LNCAP (cell line): Measurements from ENCODE around the gene HMGB4.

ENCODE experiments used
- TF ChIP-seq, protein P1 (sequence below): fragments of 450-650 bp; IDR thresholded peaks from 2 replicates; pipeline ENCODE4 v1.5.1; 2017; ENCODE audit warnings: mild to moderate bottlenecking

The HMGB4 gene

DNA sequence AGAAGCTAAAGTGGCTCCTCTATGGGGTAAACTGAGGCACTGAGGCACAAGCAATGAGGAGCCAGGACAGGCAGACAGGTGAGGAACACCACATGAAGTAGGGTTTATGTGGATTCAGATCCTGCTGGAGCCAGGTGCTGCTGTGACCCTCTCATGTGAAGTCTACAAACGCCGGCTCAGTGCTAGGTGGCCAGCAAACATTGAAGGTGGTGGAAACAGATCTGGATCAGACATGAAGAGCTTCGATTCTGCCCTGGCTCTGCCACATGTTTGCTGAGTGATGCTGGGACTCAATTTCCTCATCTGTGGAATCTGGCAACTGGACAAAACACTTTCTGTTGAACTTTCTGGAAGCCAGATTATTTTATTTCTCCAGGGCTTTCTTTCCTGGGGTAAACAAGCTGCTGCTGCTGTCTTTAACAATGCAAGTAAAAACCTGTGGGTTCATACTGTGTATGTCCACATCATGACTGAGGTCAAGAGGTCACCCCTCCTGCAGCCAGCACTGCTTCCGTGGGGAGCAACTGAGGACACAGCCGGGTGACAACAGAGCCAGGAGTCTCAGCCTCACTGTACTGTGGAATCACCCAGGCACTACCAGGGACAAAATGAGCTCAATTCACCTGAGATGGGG lies 33.3 kb downstream of the HMGB4 start:
- TF ChIP-seq, protein P1, sequence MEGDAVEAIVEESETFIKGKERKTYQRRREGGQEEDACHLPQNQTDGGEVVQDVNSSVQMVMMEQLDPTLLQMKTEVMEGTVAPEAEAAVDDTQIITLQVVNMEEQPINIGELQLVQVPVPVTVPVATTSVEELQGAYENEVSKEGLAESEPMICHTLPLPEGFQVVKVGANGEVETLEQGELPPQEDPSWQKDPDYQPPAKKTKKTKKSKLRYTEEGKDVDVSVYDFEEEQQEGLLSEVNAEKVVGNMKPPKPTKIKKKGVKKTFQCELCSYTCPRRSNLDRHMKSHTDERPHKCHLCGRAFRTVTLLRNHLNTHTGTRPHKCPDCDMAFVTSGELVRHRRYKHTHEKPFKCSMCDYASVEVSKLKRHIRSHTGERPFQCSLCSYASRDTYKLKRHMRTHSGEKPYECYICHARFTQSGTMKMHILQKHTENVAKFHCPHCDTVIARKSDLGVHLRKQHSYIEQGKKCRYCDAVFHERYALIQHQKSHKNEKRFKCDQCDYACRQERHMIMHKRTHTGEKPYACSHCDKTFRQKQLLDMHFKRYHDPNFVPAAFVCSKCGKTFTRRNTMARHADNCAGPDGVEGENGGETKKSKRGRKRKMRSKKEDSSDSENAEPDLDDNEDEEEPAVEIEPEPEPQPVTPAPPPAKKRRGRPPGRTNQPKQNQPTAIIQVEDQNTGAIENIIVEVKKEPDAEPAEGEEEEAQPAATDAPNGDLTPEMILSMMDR: no peak

DNA sequence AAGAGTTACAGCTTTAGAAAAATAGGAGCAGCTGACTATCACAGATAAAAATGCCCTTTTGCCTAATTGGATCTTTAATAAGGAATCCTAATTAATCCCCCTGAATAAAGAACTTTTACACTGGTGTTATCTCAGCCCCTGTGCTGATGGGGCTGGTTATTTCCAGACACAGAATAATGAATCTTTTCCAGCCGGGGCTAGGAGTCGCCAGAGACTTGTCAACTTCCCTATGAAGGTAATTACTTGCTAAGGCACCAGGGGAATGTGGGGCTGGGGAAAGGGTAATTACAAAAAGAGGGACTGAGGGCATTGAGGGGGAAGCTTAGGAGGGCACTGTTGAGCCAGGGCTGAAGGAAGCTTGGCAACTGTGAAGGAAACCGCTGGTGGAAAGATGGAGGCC lies 34.5 kb downstream of the HMGB4 start:
- TF ChIP-seq, protein P1: no peak

DNA sequence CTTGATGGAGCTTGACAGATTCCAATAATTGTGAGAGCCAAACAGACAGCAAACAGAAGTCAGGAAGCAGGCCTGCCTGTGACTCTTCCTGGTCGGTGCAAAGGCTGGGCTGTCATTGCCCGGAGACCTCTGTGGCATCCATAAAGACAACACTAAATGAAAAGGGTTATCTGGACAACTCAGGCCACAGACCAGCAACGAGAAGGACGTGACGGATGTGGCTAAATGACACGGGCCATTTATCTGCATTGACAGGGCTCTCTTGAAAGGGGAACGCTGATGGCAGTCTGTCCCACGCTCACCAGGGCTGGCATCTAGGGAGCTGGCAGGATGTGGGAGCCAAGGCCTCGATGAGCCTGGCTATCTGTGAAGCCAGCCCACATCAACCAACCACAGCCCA lies 35.0 kb downstream of the HMGB4 start:
- TF ChIP-seq, protein P1: no peak

DNA sequence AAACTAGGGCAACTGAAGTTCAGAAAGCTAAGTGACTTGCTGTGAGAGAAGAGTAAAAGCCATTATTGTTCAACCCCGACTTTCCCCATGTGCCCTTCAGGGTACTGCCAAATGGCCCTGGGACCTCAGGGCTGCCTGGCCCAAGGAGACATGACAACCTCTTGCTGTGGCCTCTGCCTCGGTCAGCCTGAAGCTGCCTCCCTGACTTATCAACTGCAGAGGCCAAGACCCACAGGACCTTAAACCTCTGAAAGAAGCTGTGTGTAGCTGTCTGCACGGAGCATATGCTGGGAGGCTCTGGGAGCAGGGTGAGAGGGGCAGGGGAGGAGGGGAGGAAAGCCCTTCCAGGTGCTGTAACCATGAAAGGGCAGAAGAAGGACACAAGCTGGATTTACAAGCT lies 35.9 kb downstream of the HMGB4 start:
- TF ChIP-seq, protein P1: no peak

DNA sequence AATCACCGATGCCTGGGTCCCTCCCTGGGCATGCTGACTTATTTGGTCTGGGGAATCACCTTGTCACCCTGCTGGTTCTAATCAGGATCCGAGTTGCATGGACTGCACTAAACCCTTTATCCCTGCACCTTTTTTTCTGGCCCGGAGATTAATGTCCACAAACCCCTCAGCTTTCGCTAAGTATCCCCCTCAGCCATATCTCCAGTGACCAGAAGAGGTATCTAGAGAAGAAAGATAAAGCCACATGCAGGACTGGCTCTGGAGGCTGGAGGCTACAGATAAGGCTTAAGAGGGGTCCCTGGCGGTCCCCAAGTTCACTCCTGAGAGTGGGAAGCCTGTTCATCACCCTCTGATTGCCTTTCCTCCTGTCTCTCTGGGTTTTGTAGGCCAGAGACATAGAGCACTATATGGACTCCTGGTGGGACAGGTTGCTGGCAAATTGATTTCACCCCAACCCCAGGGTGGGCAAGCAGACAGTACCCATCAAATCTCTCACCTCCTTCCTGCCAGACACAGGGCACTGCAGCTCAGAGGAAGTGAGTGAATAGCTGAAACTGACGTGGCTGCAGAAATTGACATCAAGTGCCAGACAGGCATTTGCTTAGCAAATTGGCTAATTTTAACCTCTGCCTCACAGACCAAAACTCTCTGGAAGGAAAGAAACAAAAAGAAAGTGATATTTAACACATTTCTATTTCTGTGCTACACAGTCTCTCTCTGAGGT lies 38.8 kb downstream of the HMGB4 start:
- TF ChIP-seq, protein P1: no peak

DNA sequence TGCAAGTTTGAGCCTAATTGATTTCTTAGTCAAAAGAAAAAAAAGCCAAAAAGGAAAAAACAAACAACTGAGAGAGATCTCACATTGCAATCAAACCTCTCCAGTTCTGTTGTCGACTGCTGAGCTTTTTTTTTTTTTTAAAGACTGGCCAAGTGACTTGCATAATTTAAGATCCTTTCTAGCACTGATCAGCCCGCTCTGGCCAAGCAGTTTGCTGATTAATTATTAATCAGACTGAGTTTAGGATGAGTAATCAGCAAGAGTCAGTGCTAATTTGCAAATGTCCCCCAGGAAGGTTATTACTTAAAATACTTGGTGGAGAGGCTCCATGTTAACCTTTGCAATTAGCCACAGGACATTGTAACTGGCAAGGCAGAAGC lies 39.3 kb downstream of the HMGB4 start:
- TF ChIP-seq, protein P1: no peak

DNA sequence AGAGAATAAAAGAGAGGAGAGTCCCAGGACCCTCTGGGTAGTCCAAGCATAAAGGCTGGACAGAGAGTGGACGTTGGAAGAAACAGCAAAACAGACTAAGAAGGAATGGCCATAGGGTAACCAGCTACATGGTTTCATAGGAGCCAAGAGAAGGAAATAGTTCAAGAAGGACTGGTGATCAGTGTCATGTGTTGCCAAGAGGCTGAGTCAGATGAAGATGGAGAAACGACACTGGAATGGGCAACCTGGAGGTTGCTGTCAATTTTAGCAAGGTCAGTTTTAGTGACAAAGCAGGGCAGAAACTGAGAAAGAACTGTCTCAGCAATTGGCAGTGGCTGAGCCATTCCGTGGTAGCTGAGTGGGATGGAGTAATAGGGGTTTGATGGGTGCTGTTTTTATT lies 41.4 kb downstream of the HMGB4 start:
- TF ChIP-seq, protein P1: no peak

DNA sequence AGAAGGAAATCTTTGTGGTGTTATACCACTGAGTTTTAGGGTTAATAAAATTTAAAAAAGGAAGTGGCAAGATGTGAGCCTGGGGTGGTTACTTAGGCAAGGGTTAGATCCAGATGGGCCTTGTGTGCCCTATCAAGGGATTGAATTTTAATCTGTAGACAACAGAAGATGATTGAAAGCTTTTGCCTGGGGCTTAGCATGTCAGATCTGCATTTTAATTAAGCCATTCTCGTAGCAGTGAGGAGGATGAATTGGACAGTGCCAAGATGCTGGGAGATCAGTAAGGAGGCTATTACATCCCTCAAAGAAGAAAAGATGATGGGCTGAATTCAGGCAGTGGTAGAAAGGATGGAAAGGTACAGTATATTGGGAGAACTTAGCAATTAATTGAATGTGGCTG lies 42.3 kb downstream of the HMGB4 start:
- TF ChIP-seq, protein P1: no peak
